GM12801 (cell line): ENCODE results near the gene FANCE.

Experiments used
- CTCF ChIP-seq: IDR thresholded peaks from one replicate; pipeline ENCODE4 v1.5.1; 2011; ENCODE audit warnings: control low read depth; ENCODE audit not compliant: insufficient read length; ENCODE audit errors: extremely low read depth

Gene FANCE

GRCh38 chr6:35463292-35463691 lies 11.2 kb downstream of the FANCE start:
- no peak for TF ChIP-seq CTCF

GRCh38 chr6:35465646-35466045 lies 13.5 kb downstream of the FANCE start:
- TF ChIP-seq CTCF, result no peak

DNA sequence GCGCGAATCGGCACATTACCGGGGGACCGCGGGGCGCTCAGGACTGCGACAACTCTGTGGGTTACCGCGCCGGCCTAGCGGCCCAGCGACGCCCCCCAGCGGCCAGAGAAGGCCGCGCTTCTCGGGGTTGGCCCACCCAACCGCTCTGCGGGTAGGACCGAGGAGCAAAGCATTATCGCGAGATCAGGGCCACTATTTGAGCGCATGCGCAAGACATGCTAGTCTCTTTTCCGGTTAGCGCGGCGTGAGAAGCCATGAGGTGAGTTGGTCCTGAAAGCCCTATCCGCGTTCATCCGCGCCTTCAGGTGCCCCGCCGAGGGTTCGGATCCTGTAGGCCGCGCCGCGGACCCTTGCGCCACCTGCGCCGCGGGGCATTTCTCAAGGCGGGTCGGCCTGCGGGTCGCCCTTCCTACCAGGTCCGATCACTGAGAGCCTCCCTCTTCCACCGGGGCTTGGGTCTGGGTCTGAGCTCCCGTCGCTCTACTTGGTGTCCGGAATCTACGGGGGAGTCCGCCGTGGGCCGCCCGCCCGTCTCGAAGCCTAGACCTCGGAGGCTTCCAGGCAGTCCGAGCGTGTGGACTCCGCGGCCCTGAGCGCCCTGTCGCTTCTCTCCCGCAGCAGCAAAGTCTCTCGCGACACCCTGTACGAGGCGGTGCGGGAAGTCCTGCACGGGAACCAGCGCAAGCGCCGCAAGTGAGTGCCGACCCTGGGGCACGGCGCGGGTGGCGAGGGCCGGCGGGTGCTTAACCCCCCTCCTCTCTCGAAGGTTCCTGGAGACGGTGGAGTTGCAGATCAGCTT lies 16.2 kb downstream of the FANCE start, which contains the start of gene RPL10A:
RPL10A (plus strand) TSS at position 221 of the 799 bp plus-strand sequence; CDS start at position 255, 34 bp downstream.
- peak; percentile 80 for TF ChIP-seq CTCF

DNA sequence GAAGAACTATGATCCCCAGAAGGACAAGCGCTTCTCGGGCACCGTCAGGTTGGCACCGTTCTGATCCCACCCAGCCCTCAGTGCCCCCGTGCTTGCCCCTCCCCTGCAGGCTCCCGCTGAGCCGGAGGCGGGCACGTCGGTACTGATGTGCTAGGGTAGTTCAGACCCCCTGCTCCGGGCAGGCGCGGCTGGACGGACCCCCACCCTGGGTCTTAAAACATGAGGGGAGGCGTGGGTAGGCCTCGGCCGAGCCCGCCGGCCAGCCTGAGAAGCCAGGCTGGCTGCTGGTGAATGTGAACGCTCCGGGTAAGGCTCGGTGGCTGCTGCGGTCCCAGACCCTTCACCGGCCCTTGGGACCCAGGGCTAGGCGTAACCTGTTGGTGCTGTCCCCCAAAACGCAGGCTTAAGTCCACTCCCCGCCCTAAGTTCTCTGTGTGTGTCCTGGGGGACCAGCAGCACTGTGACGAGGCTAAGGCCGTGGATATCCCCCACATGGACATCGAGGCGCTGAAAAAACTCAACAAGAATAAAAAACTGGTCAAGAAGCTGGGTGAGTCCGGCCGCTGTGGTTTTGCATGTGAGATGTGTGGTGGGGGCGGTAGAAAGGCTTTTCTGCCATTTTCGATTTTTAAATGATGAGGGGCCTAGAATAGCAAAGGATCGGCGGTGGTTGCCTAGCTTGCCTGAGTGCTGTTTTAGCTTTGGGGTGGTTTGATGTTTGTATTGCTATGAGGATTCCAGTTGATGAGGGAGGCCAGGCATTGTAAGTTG lies 17.0 kb downstream of the FANCE start:
- TF ChIP-seq CTCF, result no peak

GRCh38 chr6:35469751-35470662 lies 17.9 kb downstream of the FANCE start:
- no peak for TF ChIP-seq CTCF

- no peak for TF ChIP-seq CTCF
Measured at GRCh38 chr6:35470663-35471120, 18.6 kb downstream of the FANCE start.

GRCh38 chr6:35471836-35472345 lies 19.8 kb downstream of the FANCE start:
- TF ChIP-seq CTCF, result no peak
